ENCODE results near the gene EPHB1. TPM values are rescaled to one million over a fixed set of nuclear protein-coding genes. Genes with fewer than 3 reads are reported as not detected.

EPHB1 gene
- total RNA-seq, 5 donors from 2014 or later (not counting 1 experiment from before 2014, with no cell fraction given): 0.28 to 0.72 (median 0.31) TPM; not detected in 1

GRCh38 chr3:135218304-135218703, 423.2 kb downstream of the EPHB1 start:
- H3K4me3 Mint-ChIP-seq: no peak overlapping the region
- no peaks in the 10 kb centered on the region for H3K36me3 Mint-ChIP-seq
- H3K4me1 Mint-ChIP-seq: no peaks in the 10 kb centered on the region
- H3K9me3 ChIP-seq: no peaks in the 10 kb centered on the region
- H3K27ac Mint-ChIP-seq: no peak overlapping the region
- no peaks in the 10 kb centered on the region for H3K36me3 ChIP-seq (ENCODE audit: control insufficient read depth in 2 of 2, extremely low read depth in 1 of 2, insufficient read depth in 1 of 2, low read length in 1 of 2)
- ChIA-PET CTCF (no interaction called here), POLR2A (no interaction called here)
- H3K4me3 ChIP-seq (ENCODE audit: control insufficient read depth in 1 of 2, extremely low read depth in 1 of 2, low read length in 1 of 2): no peak overlapping the region
- H3K9me3 Mint-ChIP-seq: no peaks in the 10 kb centered on the region
- DNase-seq (no peak), ATAC-seq (replicated peaks in 1 of 4) (no peak)
- H3K4me1 ChIP-seq (ENCODE audit: control insufficient read depth in 1 of 2, extremely low read depth in 1 of 2, insufficient read depth in 2 of 2, low read length in 2 of 2): no peaks in the 10 kb centered on the region
- H3K27me3 ChIP-seq (replicated peaks in 1 of 2; ENCODE audit: control insufficient read depth in 2 of 2, extremely low read depth in 1 of 2, insufficient read depth in 2 of 2, low read length in 1 of 2): no peaks in the 10 kb centered on the region
- H3K27me3 Mint-ChIP-seq: no peaks in the 10 kb centered on the region
- H3K27ac ChIP-seq (ENCODE audit: low read length): no peak overlapping the region

DNA sequence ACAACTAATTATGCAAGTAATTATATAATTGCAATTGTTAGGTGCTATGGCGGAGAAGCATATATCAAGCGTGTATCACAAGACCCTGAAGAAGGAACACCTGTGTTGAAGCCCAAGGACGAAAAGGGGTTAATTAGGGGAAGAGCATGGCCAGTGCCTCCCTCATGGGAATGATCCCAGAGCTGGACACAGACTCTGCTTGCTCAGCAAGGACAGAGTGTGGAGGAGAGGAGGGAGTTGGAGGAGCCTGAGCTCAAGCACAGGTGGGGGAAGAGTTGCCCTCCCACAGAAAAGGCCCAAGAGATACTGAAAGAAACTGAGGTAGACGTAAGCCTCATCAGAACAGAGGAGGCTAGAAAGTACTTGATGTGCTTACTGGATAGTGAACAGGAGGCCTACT, 423.7 kb downstream of the EPHB1 start:
- Histone ChIP-seq H3K4me3 (ENCODE audit: control insufficient read depth in 1 of 2, extremely low read depth in 1 of 2, low read length in 1 of 2) (no peak overlapping the region), H3K27ac (ENCODE audit: low read length) (no peak overlapping the region), H3K4me1 (ENCODE audit: control insufficient read depth in 1 of 2, extremely low read depth in 1 of 2, insufficient read depth in 2 of 2, low read length in 2 of 2) (no peaks in the 10 kb centered on the region), H3K27me3 (replicated peaks in 1 of 2; ENCODE audit: control insufficient read depth in 2 of 2, extremely low read depth in 1 of 2, insufficient read depth in 2 of 2, low read length in 1 of 2) (no peaks in the 10 kb centered on the region), H3K36me3 (ENCODE audit: control insufficient read depth in 2 of 2, extremely low read depth in 1 of 2, insufficient read depth in 1 of 2, low read length in 1 of 2) (no peaks in the 10 kb centered on the region), H3K9me3 (no peaks in the 10 kb centered on the region)
- DNase-seq (no peak), ATAC-seq (replicated peaks in 1 of 4) (no peak)
- H3K4me1 Mint-ChIP-seq: no peaks in the 10 kb centered on the region
- POLR2A ChIA-PET: no interaction called here
- H3K4me3 Mint-ChIP-seq: no peak overlapping the region
- H3K36me3 Mint-ChIP-seq: no peaks in the 10 kb centered on the region
- 85% methylated on average over 4 of the region's 4 CpGs for whole genome bisulfite sequencing (ENCODE audit: insufficient coverage)
- CTCF ChIA-PET: no interaction called here
- H3K27me3 Mint-ChIP-seq: no peaks in the 10 kb centered on the region
- H3K9me3 Mint-ChIP-seq: no peaks in the 10 kb centered on the region
- H3K27ac Mint-ChIP-seq: no peak overlapping the region

DNA sequence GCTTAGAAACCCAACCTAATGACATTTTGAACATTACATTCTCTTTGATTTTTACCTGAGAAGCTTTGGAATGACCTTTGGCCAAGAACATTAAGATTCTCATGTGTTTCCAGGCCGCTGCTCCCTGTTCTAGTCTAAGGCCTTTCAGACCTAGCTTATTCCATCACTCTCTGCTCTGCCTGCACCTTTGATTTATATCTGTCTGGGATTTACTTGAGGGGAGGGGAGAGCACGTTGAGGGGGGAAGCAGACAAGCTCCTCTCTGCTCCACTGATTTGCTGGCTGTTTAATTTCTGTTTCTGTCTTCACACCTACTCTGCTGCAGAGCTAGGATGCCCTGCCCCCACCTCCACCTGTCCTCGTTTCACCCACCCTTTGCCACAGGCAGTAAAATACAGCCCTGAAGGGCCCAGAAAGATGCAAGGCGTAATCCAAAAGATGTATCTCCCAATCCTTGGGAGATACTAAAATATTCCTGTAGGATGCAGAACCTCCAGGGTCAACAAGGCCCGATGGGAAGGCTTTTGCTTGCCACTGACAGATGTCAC, 429.8 kb downstream of the EPHB1 start:
- Histone ChIP-seq H3K9me3 (no peaks in the 10 kb centered on the region), H3K4me3 (ENCODE audit: control insufficient read depth in 1 of 2, extremely low read depth in 1 of 2, low read length in 1 of 2) (no peak overlapping the region), H3K4me1 (ENCODE audit: control insufficient read depth in 1 of 2, extremely low read depth in 1 of 2, insufficient read depth in 2 of 2, low read length in 2 of 2) (no peaks in the 10 kb centered on the region), H3K36me3 (ENCODE audit: control insufficient read depth in 2 of 2, extremely low read depth in 1 of 2, insufficient read depth in 1 of 2, low read length in 1 of 2) (no peaks in the 10 kb centered on the region), H3K27ac (ENCODE audit: low read length) (no peak overlapping the region), H3K27me3 (replicated peaks in 1 of 2; ENCODE audit: control insufficient read depth in 2 of 2, extremely low read depth in 1 of 2, insufficient read depth in 2 of 2, low read length in 1 of 2) (no peaks in the 10 kb centered on the region)
- WGBS (ENCODE audit: insufficient coverage): 62% methylated on average over 2 of the region's 5 CpGs
- ChIA-PET POLR2A (no interaction called here), CTCF (no interaction called here)
- H3K4me1 Mint-ChIP-seq: no peaks in the 10 kb centered on the region
- H3K27me3 Mint-ChIP-seq: no peaks in the 10 kb centered on the region
- no peaks in the 10 kb centered on the region for H3K9me3 Mint-ChIP-seq
- H3K27ac Mint-ChIP-seq: no peak overlapping the region
- no peaks in the 10 kb centered on the region for H3K36me3 Mint-ChIP-seq
- H3K4me3 Mint-ChIP-seq: no peak overlapping the region
- no peak for ATAC-seq (replicated peaks in 1 of 4)
- DNase-seq: no peak

- H3K4me1 Mint-ChIP-seq: no peaks in the 10 kb centered on the region
- no peak overlapping the region for H3K4me3 Mint-ChIP-seq
- H3K27ac Mint-ChIP-seq: no peak overlapping the region
- H3K27me3 Mint-ChIP-seq: no peaks in the 10 kb centered on the region
- 11% methylated on average over 5 of the region's 6 CpGs for WGBS (ENCODE audit: insufficient coverage)
- Histone ChIP-seq H3K27me3 (replicated peaks in 1 of 2; ENCODE audit: control insufficient read depth in 2 of 2, extremely low read depth in 1 of 2, insufficient read depth in 2 of 2, low read length in 1 of 2) (no peaks in the 10 kb centered on the region), H3K27ac (ENCODE audit: low read length) (no peak overlapping the region), H3K36me3 (ENCODE audit: control insufficient read depth in 2 of 2, extremely low read depth in 1 of 2, insufficient read depth in 1 of 2, low read length in 1 of 2) (no peaks in the 10 kb centered on the region), H3K4me1 (ENCODE audit: control insufficient read depth in 1 of 2, extremely low read depth in 1 of 2, insufficient read depth in 2 of 2, low read length in 2 of 2) (no peaks in the 10 kb centered on the region), H3K4me3 (ENCODE audit: control insufficient read depth in 1 of 2, extremely low read depth in 1 of 2, low read length in 1 of 2) (no peak overlapping the region), H3K9me3 (no peaks in the 10 kb centered on the region)
- no peak for DNase-seq
- H3K9me3 Mint-ChIP-seq: no peaks in the 10 kb centered on the region
- ATAC-seq (replicated peaks in 1 of 4): no peak
- no peaks in the 10 kb centered on the region for H3K36me3 Mint-ChIP-seq
- POLR2A ChIA-PET: no interaction called here
- CTCF ChIA-PET: no interaction called here
Observed at GRCh38 chr3:135226057-135226456, 431.0 kb downstream of the EPHB1 start.

DNA sequence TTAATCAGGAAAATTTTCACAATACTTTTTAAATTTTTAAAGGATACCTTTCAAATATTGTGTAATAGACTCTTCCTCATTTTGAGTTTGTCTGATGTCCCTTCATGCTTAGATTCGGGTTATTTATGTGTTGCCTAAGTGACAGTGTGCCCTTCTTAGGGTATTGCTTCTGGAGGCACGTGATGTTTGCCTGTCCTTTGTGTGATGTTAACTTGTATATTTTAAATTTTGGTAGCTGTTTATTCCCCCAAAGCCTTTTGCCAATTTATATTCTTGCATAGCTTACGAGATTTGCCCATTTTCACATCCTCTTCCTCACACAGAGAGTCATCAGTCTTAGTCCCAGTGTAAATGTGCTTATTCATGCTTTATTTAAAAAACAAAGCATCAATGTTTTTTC, 433.1 kb downstream of the EPHB1 start:
- H3K4me3 ChIP-seq (ENCODE audit: control insufficient read depth in 1 of 2, extremely low read depth in 1 of 2, low read length in 1 of 2): no peak overlapping the region
- H3K27ac ChIP-seq (ENCODE audit: low read length): no peak overlapping the region
- H3K27me3 Mint-ChIP-seq: no peaks in the 10 kb centered on the region
- peaks cover 0 to 4% (median 0%) of the 10 kb centered on the region in 3 donors for H3K9me3 Mint-ChIP-seq
- CTCF ChIA-PET: no interaction called here
- H3K27ac Mint-ChIP-seq: no peak overlapping the region
- no peaks in the 10 kb centered on the region for H3K4me1 Mint-ChIP-seq
- WGBS (ENCODE audit: insufficient coverage): 100% methylated on average over 1 of the region's 3 CpGs
- H3K36me3 Mint-ChIP-seq: no peaks in the 10 kb centered on the region
- ATAC-seq (replicated peaks in 1 of 4) (no peak), DNase-seq (no peak)
- H3K9me3 ChIP-seq: no peaks in the 10 kb centered on the region
- H3K36me3 ChIP-seq (ENCODE audit: control insufficient read depth in 2 of 2, extremely low read depth in 1 of 2, insufficient read depth in 1 of 2, low read length in 1 of 2): no peaks in the 10 kb centered on the region
- POLR2A ChIA-PET: no interaction called here
- no peak overlapping the region for H3K4me3 Mint-ChIP-seq
- peaks cover 0 to 2% of the 10 kb centered on the region in 2 experiments for H3K27me3 ChIP-seq (replicated peaks in 1 of 2; ENCODE audit: control insufficient read depth in 2 of 2, extremely low read depth in 1 of 2, insufficient read depth in 2 of 2, low read length in 1 of 2)
- no peaks in the 10 kb centered on the region for H3K4me1 ChIP-seq (ENCODE audit: control insufficient read depth in 1 of 2, extremely low read depth in 1 of 2, insufficient read depth in 2 of 2, low read length in 2 of 2)

DNA sequence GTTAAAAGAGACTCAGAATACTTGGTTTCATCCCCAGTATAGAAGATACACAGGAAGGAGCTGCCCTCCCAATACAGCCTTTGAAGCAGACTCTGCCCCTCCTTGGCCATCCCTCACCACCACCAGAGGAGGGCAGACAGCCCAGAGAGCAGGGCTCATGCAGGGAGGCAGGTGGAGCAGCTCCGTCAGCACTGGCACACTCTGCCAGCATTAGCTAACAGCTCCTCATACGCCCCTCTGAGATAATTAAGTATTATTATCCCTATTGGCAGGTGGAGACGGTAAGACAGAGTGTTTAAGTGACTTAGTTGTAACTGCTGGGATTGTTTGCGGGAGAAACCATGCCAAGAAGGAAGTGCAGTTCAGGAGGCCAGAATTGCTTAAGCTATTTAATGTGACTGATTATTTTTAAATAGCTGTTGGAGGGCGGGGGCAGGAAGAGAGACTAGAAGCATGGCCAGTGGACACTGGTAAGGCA, 434.0 kb downstream of the EPHB1 start:
- H3K27me3 ChIP-seq (replicated peaks in 1 of 2; ENCODE audit: control insufficient read depth in 2 of 2, extremely low read depth in 1 of 2, insufficient read depth in 2 of 2, low read length in 1 of 2): peaks cover 0 to 2% of the 10 kb centered on the region in 2 experiments
- no peaks in the 10 kb centered on the region for H3K27me3 Mint-ChIP-seq
- no peaks in the 10 kb centered on the region for H3K36me3 Mint-ChIP-seq
- ChIA-PET CTCF (no interaction called here), POLR2A (no interaction called here)
- no peak for DNase-seq
- H3K4me1 ChIP-seq (ENCODE audit: control insufficient read depth in 1 of 2, extremely low read depth in 1 of 2, insufficient read depth in 2 of 2, low read length in 2 of 2): no peaks in the 10 kb centered on the region
- WGBS (ENCODE audit: insufficient coverage): 80% methylated on average over 2 of the region's 5 CpGs
- H3K9me3 Mint-ChIP-seq: peaks cover 0 to 4% (median 0%) of the 10 kb centered on the region in 3 donors
- H3K36me3 ChIP-seq (ENCODE audit: control insufficient read depth in 2 of 2, extremely low read depth in 1 of 2, insufficient read depth in 1 of 2, low read length in 1 of 2): no peaks in the 10 kb centered on the region
- H3K9me3 ChIP-seq: no peaks in the 10 kb centered on the region
- no peak overlapping the region for H3K4me3 Mint-ChIP-seq
- H3K27ac Mint-ChIP-seq: no peak overlapping the region
- no peak overlapping the region for H3K27ac ChIP-seq (ENCODE audit: low read length)
- no peak overlapping the region for H3K4me3 ChIP-seq (ENCODE audit: control insufficient read depth in 1 of 2, extremely low read depth in 1 of 2, low read length in 1 of 2)
- no peaks in the 10 kb centered on the region for H3K4me1 Mint-ChIP-seq
- ATAC-seq (replicated peaks in 1 of 4): no peak

- CTCF ChIA-PET: no interaction called here
- peaks cover 0 to 4% (median 0%) of the 10 kb centered on the region in 3 donors for H3K9me3 Mint-ChIP-seq
Observed at GRCh38 chr3:135231737-135232136, 436.7 kb downstream of the EPHB1 start.

More at GRCh38 chr3:135231737-135232136, 436.7 kb downstream of the EPHB1 start:
- H3K4me1 ChIP-seq (ENCODE audit: control insufficient read depth in 1 of 2, extremely low read depth in 1 of 2, insufficient read depth in 2 of 2, low read length in 2 of 2): no peaks in the 10 kb centered on the region
- H3K36me3 ChIP-seq (ENCODE audit: control insufficient read depth in 2 of 2, extremely low read depth in 1 of 2, insufficient read depth in 1 of 2, low read length in 1 of 2): no peaks in the 10 kb centered on the region
- DNase-seq (no peak), ATAC-seq (replicated peaks in 1 of 4) (no peak)
- H3K9me3 ChIP-seq: no peaks in the 10 kb centered on the region
- no peak overlapping the region for H3K27ac ChIP-seq (ENCODE audit: low read length)
- 57% methylated on average over 1 of the region's 2 CpGs for WGBS (ENCODE audit: insufficient coverage)
- H3K27ac Mint-ChIP-seq: no peak overlapping the region
- POLR2A ChIA-PET: no interaction called here
- no peaks in the 10 kb centered on the region for H3K27me3 Mint-ChIP-seq
- no peak overlapping the region for H3K4me3 Mint-ChIP-seq
- H3K4me3 ChIP-seq (ENCODE audit: control insufficient read depth in 1 of 2, extremely low read depth in 1 of 2, low read length in 1 of 2): no peak overlapping the region
- no peaks in the 10 kb centered on the region for H3K4me1 Mint-ChIP-seq
- H3K27me3 ChIP-seq (replicated peaks in 1 of 2; ENCODE audit: control insufficient read depth in 2 of 2, extremely low read depth in 1 of 2, insufficient read depth in 2 of 2, low read length in 1 of 2): peaks cover 0 to 2% of the 10 kb centered on the region in 2 experiments
- H3K36me3 Mint-ChIP-seq: no peaks in the 10 kb centered on the region

All from T-cell (primary cell).